HG03103 (cell line): Measurements from ENCODE around the gene SPRYD7.

Experiments
- ATAC-seq: cut with Tn5 transposase; IDR thresholded peaks from one replicate; pipeline ENCODE4 v1.9.1; 2021; ENCODE audit warnings: low read depth; ENCODE audit not compliant: unreplicated experiment

SPRYD7 gene

DNA sequence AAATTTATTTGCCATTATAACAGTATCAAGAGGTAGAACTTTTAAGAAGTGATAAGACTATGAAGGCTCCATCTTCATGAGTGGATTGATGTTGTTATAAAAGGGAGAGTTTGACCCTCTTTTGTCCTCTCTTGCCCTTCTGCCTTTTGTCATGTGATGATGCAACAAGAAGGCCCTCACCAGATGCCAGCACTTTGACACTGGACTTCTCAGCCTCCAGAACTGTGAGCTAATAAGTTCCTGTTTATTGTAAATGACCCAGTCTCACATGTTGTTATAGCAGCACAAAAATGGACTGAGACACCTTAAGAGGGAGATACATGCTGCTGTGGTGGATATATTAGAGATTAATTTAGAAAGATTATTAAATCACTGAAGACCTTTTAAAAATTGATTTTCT lies 71.6 kb downstream of the SPRYD7 start:
- no peak for ATAC-seq
